ENCODE results near the gene CDC26. TPM values are rescaled to one million over a fixed set of nuclear protein-coding genes. Genes with fewer than 3 reads are reported as not detected.

The CDC26 gene
- total and polyA plus RNA-seq, 4 donors, result 19.0 to 41.8 (median 23.8) TPM

GRCh38 chr9:113319054-113319453 is 43.7 kb upstream of the CDC26 start:
- no peak for TF ChIP-seq CTCF (IDR thresholded peaks at IDR 0.05; ENCODE audit: control extremely low read depth, extremely low read depth)
- Histone ChIP-seq H3K36me3 (ENCODE audit: control insufficient read depth in 4 of 4, insufficient read depth in 4 of 4, low read length in 4 of 4) (peaks cover 0 to 16% (median 3%) of the 10 kb centered on the region in 4 donors), H3K4me3 (no peak overlapping the region), H3K9me3 (ENCODE audit: control insufficient read depth in 4 of 4, insufficient read depth in 3 of 4, low read length in 3 of 4) (no peaks in the 10 kb centered on the region), H3K27me3 (ENCODE audit: control insufficient read depth in 3 of 3, insufficient read depth in 3 of 3, low read length in 2 of 3) (no peaks in the 10 kb centered on the region), H3K27ac (ENCODE audit: low read depth in 1 of 2, low read length in 1 of 2) (no peak overlapping the region), H3K9ac (ENCODE audit: insufficient read depth in 1 of 2, low read length in 2 of 2) (no peak overlapping the region), H3K4me1 (ENCODE audit: control insufficient read depth in 5 of 5, insufficient read depth in 5 of 5, low read length in 5 of 5) (peaks cover 0 to 1% (median 0%) of the 10 kb centered on the region in 5 donors)
- DNase-seq, result no peak
- 96% methylated on average over 2 of the region's 2 CpGs for WGBS, 2 donors
- ATAC-seq (ENCODE audit: insufficient read depth, low FRiP score), result no peak

GRCh38 chr9:113317777-113318176 is 42.4 kb upstream of the CDC26 start:
- Histone ChIP-seq H3K9ac (ENCODE audit: insufficient read depth in 1 of 2, low read length in 2 of 2) (no peak overlapping the region), H3K27me3 (ENCODE audit: control insufficient read depth in 3 of 3, insufficient read depth in 3 of 3, low read length in 2 of 3) (no peaks in the 10 kb centered on the region), H3K36me3 (ENCODE audit: control insufficient read depth in 4 of 4, insufficient read depth in 4 of 4, low read length in 4 of 4) (peaks cover 0 to 16% (median 3%) of the 10 kb centered on the region in 4 donors), H3K27ac (ENCODE audit: low read depth in 1 of 2, low read length in 1 of 2) (no peak overlapping the region), H3K9me3 (ENCODE audit: control insufficient read depth in 4 of 4, insufficient read depth in 3 of 4, low read length in 3 of 4) (no peaks in the 10 kb centered on the region), H3K4me3 (no peak overlapping the region), H3K4me1 (ENCODE audit: control insufficient read depth in 5 of 5, insufficient read depth in 5 of 5, low read length in 5 of 5) (no peaks in the 10 kb centered on the region)
- no peak for TF ChIP-seq CTCF (IDR thresholded peaks at IDR 0.05; ENCODE audit: control extremely low read depth, extremely low read depth)
- no peak for ATAC-seq (ENCODE audit: insufficient read depth, low FRiP score)
- no peak for DNase-seq
- 85 to 93% methylated on average over 2 of the region's 2 CpGs for WGBS, 2 donors

- no peak for TF ChIP-seq CTCF (IDR thresholded peaks at IDR 0.05; ENCODE audit: control extremely low read depth, extremely low read depth)
- Histone ChIP-seq H3K27me3 (ENCODE audit: control insufficient read depth in 3 of 3, insufficient read depth in 3 of 3, low read length in 2 of 3) (no peaks in the 10 kb centered on the region), H3K9me3 (ENCODE audit: control insufficient read depth in 4 of 4, insufficient read depth in 3 of 4, low read length in 3 of 4) (no peaks in the 10 kb centered on the region), H3K4me1 (ENCODE audit: control insufficient read depth in 5 of 5, insufficient read depth in 5 of 5, low read length in 5 of 5) (no peaks in the 10 kb centered on the region), H3K9ac (ENCODE audit: insufficient read depth in 1 of 2, low read length in 2 of 2) (no peak overlapping the region), H3K36me3 (ENCODE audit: control insufficient read depth in 4 of 4, insufficient read depth in 4 of 4, low read length in 4 of 4) (peaks cover 0 to 14% (median 2%) of the 10 kb centered on the region in 4 donors), H3K27ac (ENCODE audit: low read depth in 1 of 2, low read length in 1 of 2) (no peak overlapping the region), H3K4me3 (no peak overlapping the region)
- no peak for ATAC-seq (ENCODE audit: insufficient read depth, low FRiP score)
- DNase-seq, result no peak
- WGBS, 2 donors, result 91 to 92% methylated on average over 4 of the region's 4 CpGs
These were observed 40.7 kb upstream of the CDC26 start for GRCh38 chr9:113316030-113316429.

- no peak overlapping the region for H3K4me3 ChIP-seq
- no peak overlapping the region for H3K27ac ChIP-seq (ENCODE audit: low read depth in 1 of 2, low read length in 1 of 2)
- no peak overlapping the region for H3K9ac ChIP-seq (ENCODE audit: insufficient read depth in 1 of 2, low read length in 2 of 2)
- H3K9me3 ChIP-seq (ENCODE audit: control insufficient read depth in 4 of 4, insufficient read depth in 3 of 4, low read length in 3 of 4), result no peaks in the 10 kb centered on the region
- DNase-seq (no peak), ATAC-seq (ENCODE audit: insufficient read depth, low FRiP score) (no peak)
- TF ChIP-seq CTCF (IDR thresholded peaks at IDR 0.05; ENCODE audit: control extremely low read depth, extremely low read depth), result no peak
- H3K4me1 ChIP-seq (ENCODE audit: control insufficient read depth in 5 of 5, insufficient read depth in 5 of 5, low read length in 5 of 5), result peaks cover 0 to 6% (median under 1%) of the 10 kb centered on the region in 5 donors
- H3K36me3 ChIP-seq (ENCODE audit: control insufficient read depth in 4 of 4, insufficient read depth in 4 of 4, low read length in 4 of 4), result peaks cover 0 to 6% (median under 1%) of the 10 kb centered on the region in 4 donors
- no peaks in the 10 kb centered on the region for H3K27me3 ChIP-seq (ENCODE audit: control insufficient read depth in 3 of 3, insufficient read depth in 3 of 3, low read length in 2 of 3)
These were observed 39.9 kb upstream of the CDC26 start for GRCh38 chr9:113315231-113315630.

Measured in lung (tissue), 12 donors.